ENCODE results near the gene PNLIPRP2.

Gene PNLIPRP2

GRCh38 chr10:116684781-116685180 is 64.0 kb downstream of the PNLIPRP2 start:
- no peaks in the 10 kb centered on the region for H3K27me3 ChIP-seq
- DNase-seq: no peak
- no peak overlapping the region for H3K4me3 ChIP-seq (ENCODE audit: low read depth, low read length)
- H3K9me3 ChIP-seq: no peaks in the 10 kb centered on the region
- no peaks in the 10 kb centered on the region for H3K4me1 ChIP-seq
- H3K36me3 ChIP-seq: no peaks in the 10 kb centered on the region
- TF ChIP-seq CTCF (IDR thresholded peaks at IDR 0.05; ENCODE audit: low read depth, low read length): no peak

- no peaks in the 10 kb centered on the region for H3K27me3 ChIP-seq
- TF ChIP-seq CTCF (IDR thresholded peaks at IDR 0.05; ENCODE audit: low read depth, low read length): no peak
- no peaks in the 10 kb centered on the region for H3K4me1 ChIP-seq
- H3K36me3 ChIP-seq: no peaks in the 10 kb centered on the region
- H3K4me3 ChIP-seq (ENCODE audit: low read depth, low read length): no peak overlapping the region
- DNase-seq: no peak
- H3K9me3 ChIP-seq: no peaks in the 10 kb centered on the region
Observed at GRCh38 chr10:116685807-116686206, 65.1 kb downstream of the PNLIPRP2 start.

- H3K27me3 ChIP-seq: no peaks in the 10 kb centered on the region
- H3K4me3 ChIP-seq (ENCODE audit: low read depth, low read length): no peak overlapping the region
- no peak for TF ChIP-seq CTCF (IDR thresholded peaks at IDR 0.05; ENCODE audit: low read depth, low read length)
- DNase-seq: no peak
- no peaks in the 10 kb centered on the region for H3K9me3 ChIP-seq
- no peaks in the 10 kb centered on the region for H3K4me1 ChIP-seq
- H3K36me3 ChIP-seq: no peaks in the 10 kb centered on the region
Observed at GRCh38 chr10:116686632-116687031, 65.9 kb downstream of the PNLIPRP2 start.

GRCh38 chr10:116687633-116688032 is 66.9 kb downstream of the PNLIPRP2 start:
- Histone ChIP-seq H3K36me3 (no peaks in the 10 kb centered on the region), H3K9me3 (no peaks in the 10 kb centered on the region), H3K4me3 (ENCODE audit: low read depth, low read length) (no peak overlapping the region), H3K27me3 (no peaks in the 10 kb centered on the region), H3K4me1 (no peaks in the 10 kb centered on the region)
- no peak for DNase-seq
- TF ChIP-seq CTCF (IDR thresholded peaks at IDR 0.05; ENCODE audit: low read depth, low read length): no peak

DNA sequence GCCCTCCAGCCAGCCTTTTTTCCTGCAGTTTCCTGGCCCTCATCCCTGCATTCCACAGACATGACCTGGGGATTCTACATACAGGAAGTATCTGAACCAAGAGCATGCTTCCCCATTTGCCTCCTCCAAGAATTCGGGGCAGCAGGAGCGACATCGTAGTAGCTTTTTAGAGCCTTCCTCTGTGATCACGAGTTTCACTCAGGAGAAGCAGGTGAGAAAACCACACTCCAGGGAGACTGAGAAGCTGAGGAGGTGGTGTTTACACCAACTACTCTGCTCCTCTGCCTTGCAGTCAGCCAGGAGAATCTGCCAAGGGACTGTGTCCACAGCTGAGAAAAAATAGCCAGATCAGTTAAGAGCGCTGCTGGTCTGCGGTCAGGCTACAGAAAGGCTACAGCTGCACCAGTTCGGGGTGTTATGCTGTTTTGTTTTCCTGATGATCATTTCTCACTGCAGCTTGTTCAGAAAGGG is 67.5 kb downstream of the PNLIPRP2 start:
- H3K4me1 ChIP-seq: no peaks in the 10 kb centered on the region
- H3K27me3 ChIP-seq: no peaks in the 10 kb centered on the region
- no peaks in the 10 kb centered on the region for H3K36me3 ChIP-seq
- DNase-seq: no peak
- TF ChIP-seq CTCF (IDR thresholded peaks at IDR 0.05; ENCODE audit: low read depth, low read length): no peak
- H3K4me3 ChIP-seq (ENCODE audit: low read depth, low read length): no peak overlapping the region
- no peaks in the 10 kb centered on the region for H3K9me3 ChIP-seq

DNA sequence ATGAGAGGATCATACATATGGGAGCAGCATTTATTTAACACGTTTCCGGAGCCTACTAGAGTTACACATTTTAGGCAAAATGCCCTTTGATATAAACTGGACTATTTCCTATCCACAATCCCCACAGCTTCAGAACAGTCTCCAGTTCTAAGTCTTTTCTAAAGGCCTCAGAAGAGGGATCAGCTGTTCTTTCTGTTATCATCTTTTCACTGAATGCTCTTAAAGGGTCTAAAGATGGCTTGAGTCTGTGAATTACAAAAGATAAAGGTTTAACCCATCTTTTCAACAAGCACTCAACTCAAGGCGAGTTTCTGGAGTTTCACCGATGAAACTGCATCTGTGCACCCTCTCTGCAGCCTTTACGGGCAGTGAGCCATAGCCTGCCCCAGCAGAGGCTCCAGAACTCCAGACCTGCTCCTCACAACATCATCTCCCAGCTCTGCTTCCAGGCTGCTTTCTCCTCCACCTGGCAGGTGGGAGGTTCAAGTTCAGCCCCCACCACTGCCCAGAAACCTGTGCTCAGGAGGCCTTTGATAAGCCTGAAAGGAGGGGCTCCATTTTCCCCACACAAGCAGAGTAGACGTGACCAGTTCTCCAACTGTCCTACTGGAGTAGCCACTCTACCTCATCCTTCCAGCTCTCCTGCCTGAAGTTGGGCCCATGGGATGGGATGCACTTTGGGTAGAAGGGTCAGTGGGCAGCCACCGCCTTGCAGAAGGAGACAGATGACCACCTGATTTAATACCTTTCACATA is 68.2 kb downstream of the PNLIPRP2 start:
- no peak for DNase-seq
- no peaks in the 10 kb centered on the region for H3K9me3 ChIP-seq
- no peak overlapping the region for H3K4me3 ChIP-seq (ENCODE audit: low read depth, low read length)
- H3K4me1 ChIP-seq: no peaks in the 10 kb centered on the region
- TF ChIP-seq CTCF (IDR thresholded peaks at IDR 0.05; ENCODE audit: low read depth, low read length): no peak
- no peaks in the 10 kb centered on the region for H3K27me3 ChIP-seq
- H3K36me3 ChIP-seq: no peaks in the 10 kb centered on the region
